HG02759 (cell line): ENCODE measurements around the gene GRID1.

ENCODE experiments used
- ATAC-seq: cut with Tn5 transposase; IDR thresholded peaks from one replicate; pipeline ENCODE4 v1.9.1; 2021; ENCODE audit warnings: mild to moderate bottlenecking, moderate library complexity; ENCODE audit not compliant: unreplicated experiment

The GRID1 gene

GRCh38 chr10:85600026-85600743, 766.4 kb downstream of the GRID1 start:
- no peak for ATAC-seq

DNA sequence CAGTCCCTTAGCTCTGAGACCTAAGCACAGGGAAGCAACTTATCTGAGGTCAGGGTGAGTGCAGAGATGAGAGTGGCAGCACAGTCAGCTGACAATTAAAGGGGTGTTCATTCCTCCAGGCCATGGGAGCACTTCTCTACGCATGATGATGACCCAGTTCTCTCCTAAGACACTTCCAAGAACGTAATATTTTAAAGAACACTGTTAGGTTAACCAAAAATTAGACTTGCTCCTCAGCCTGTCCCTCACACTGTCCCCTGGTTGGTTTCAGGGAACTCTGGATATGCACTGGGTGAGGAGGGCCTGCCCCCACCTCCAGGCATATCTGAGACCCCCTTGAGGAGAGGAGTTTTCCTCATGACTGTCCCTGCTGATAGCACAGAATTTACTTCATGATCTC, 767.5 kb downstream of the GRID1 start:
- no peak for ATAC-seq

DNA sequence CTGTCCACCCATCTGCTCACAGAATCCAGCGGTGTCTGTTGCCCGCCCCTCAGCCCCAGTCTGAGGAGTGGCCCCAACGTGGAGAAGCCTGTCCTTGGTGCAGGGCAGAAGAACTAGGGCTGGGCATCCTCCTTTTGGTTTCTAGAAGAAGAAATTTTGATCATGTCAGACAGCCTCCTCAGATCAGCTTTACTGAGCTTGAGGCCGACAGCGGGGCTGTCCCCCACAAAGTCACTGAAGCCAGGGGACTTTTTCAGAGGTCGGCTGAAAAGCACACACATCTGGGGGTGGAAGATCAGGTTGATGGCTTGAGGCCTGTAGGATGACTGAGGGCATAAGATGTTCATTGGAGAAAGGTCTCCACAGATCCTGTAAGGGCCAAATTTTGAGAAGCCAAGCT, 767.9 kb downstream of the GRID1 start:
- no peak for ATAC-seq

GRCh38 chr10:85597006-85597405, 769.6 kb downstream of the GRID1 start:
- no peak for ATAC-seq

GRCh38 chr10:85596389-85596788, 770.2 kb downstream of the GRID1 start:
- no peak for ATAC-seq

GRCh38 chr10:85594239-85594638, 772.4 kb downstream of the GRID1 start:
- ATAC-seq, result no peak

DNA sequence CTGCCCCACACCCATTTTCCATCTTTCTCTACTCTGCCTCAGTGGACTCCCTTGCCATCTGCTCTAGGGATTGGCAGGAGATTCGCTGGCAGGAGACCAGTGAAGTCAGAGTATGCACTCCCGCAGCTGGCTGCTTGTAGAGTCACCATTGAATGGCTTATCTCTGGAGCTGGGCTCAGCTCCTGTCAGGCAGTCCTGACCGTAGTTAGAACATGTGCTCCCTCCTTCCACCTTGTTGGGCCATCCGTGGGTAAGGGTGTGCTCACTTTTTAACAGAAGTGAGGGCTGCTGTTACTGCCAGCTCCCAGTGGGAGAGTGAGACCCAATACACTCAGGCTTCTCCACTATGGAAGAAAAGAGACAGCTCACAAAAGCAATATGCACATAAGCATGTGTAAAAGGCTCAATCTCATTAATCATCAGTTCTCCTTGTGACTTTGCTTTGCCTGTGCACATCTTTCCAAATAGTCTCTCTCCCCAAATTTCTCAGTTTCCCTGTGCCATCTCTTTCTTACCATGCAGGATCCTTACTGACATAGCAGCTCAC, 773.3 kb downstream of the GRID1 start:
- ATAC-seq, result no peak

DNA sequence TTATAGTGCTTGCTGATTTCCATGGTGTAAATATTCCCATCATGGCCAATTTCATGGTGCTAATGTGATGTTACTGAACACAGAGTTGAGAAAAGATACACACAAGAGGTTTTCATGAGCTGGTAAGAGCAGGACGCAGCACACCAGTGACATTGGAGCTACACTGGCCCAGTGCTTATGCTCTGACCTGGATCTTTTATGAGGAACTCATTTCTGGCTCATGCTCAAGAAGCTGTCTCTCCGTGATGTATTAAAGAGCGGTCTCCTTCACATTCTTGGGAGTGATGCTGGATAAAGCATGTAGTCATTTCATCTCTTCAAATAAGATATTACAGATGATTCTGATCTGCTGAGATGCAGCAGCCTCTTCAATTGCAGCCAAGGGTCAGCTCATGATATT, 785.2 kb downstream of the GRID1 start:
- no peak for ATAC-seq

- no peak for ATAC-seq
Measured at GRCh38 chr10:85580585-85580984, 786.0 kb downstream of the GRID1 start.

- ATAC-seq, result no peak
Measured at GRCh38 chr10:85578860-85579259, 787.7 kb downstream of the GRID1 start.

GRCh38 chr10:85575441-85575840, 791.2 kb downstream of the GRID1 start:
- ATAC-seq, result no peak

DNA sequence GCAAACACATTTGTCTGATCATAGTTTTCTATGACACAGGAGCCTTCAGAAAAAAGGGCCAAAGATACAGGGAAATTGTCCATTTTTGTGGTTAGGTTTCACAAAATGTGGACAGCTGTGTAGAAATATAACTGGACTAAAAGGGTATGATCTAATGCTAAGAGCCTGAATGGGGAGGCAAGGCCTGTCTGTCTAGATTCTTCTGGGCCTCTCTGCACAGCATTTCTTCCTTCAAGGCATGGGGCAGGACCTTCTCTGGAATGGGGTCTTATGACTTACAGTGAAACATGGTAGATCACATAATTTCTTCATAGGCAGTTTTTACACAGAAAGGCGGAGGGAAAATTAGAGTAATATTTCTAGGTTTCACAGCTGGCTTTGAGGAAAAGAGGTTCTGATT, 795.7 kb downstream of the GRID1 start:
- ATAC-seq, result no peak

DNA sequence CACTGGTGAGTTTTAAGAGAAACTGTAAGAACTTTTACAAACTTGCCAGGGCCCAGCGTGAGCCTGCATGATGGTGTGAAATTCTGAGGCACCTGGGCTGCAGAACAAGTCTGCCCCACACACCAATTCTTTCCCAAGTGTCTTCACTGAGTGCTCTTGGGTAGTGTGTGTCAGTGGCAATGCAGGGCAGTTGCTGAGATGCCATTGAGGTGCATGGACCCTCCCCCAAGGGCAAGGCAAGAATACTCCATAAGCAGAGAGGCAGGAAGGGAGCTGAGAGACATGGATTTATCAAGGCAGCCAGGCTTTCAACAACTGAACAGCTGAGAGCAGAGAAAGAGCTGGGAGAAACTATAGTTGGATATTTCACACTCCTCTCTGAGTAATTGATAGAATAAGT, 801.2 kb downstream of the GRID1 start:
- ATAC-seq, result no peak

- ATAC-seq, result no peak
Measured at GRCh38 chr10:85558533-85558932, 808.1 kb downstream of the GRID1 start.

- ATAC-seq, result no peak
Measured at GRCh38 chr10:85557706-85558105, 808.9 kb downstream of the GRID1 start.

GRCh38 chr10:85557077-85557476, 809.5 kb downstream of the GRID1 start:
- no peak for ATAC-seq
